ENCODE results near the gene LIPK.
"Not testable (repeated sequence)": the region's sequence is repeated elsewhere in the genome, so short reads cannot be mapped to it uniquely, and the experiment has no call there.

Gene LIPK, protein sequence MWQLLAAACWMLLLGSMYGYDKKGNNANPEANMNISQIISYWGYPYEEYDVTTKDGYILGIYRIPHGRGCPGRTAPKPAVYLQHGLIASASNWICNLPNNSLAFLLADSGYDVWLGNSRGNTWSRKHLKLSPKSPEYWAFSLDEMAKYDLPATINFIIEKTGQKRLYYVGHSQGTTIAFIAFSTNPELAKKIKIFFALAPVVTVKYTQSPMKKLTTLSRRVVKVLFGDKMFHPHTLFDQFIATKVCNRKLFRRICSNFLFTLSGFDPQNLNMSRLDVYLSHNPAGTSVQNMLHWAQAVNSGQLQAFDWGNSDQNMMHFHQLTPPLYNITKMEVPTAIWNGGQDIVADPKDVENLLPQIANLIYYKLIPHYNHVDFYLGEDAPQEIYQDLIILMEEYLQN

DNA sequence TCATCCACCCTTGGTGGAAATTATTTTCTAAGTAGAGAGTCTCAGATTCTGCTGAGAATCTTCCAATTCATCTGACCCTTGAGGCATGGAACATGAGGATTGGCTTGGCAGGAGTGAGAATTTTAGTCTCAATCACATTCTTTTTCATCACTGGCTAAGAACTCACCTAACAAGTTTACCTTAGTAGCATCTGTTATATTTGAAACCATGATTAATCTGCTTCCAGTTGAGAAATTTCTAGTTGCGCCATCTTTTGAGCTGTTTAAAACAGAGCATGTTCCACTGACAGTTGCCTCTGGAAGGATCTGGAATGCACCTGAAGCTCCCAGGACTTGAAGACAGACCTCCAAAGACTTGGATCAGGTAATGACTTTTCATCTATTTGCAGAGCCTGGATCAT is at the start of gene LIPK:
Gene LIPK, plus strand, starts transcription at position 292 of the 400 bp plus-strand sequence. CDS start 18,295 bp downstream, outside the sequence.
- DNase-seq (ENCODE audit: low read depth), result no peak

DNA sequence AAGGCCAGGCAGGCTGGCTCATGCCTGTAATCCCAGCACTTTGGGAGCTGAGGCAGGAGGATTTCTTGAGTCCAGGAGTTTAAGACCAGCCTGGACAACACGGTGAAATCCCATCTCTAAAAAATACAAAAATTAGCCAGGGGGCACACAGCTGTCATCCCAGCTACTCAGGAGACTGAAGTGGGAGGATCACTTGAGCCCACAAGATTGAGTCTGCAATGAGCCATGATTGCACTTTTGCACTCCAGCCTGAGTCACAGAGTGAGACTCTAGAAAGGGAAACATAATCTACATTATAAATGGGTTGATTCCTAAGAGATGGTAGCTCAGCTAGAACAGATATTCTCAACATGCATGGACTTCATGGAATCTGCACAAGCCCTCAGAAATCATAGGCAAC is 48.1 kb upstream of the LIPK start:
- no peak for DNase-seq (ENCODE audit: low read depth)

DNA sequence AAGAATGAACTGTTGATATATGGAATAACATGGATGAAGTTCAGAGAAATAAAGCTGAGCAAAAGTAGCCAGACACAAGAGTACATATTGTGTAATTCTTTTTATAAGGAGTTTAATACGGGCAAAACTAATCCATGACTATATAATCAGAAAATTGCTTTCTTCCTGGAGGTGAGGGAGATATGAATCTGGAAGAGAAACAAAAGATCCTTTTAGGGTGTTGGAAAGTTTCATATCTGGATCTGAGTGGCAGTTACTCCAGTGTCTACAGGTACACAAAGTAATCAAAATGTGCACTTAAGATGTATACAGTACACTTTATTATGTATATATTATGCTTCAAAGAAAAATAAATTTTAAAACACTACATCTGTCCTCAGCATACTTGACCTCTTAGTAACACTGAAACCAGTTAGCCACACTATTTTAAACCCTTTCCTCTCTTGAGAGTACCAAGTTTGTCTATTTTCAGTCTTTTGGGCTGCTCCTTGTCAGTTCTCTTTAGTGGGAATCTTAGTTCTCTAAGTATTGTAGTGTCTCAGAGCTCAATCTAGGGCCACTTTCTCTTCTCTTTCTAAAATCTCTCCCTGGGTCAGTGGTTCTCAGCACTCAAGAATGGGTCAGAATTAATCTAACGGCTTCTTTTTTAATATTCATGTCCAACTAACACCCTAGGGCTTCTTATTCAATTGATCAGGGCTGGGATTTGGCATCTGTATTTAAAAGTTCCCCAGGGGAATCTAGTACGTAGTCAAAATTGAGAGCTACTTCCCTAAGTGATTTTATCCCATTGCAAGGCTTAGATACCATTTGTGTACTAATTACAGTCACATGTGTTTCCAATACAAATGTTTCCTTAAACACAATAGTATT is 46.1 kb upstream of the LIPK start:
- DNase-seq (ENCODE audit: low read depth), result no peak

DNA sequence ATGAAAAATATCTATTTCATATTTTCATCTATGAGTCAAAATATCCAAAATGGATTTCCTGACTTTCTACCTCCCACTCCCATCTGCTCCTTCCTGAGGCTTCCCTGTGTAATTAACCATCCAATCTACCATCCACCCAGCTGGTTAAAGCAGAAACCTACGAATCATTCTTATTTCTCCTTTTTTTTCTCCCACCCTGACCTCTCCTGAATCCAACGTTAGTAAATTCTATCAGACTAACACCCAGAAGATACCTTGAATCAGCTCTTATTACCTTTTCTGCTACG is 45.5 kb upstream of the LIPK start:
- DNase-seq (ENCODE audit: low read depth), result no peak

DNA sequence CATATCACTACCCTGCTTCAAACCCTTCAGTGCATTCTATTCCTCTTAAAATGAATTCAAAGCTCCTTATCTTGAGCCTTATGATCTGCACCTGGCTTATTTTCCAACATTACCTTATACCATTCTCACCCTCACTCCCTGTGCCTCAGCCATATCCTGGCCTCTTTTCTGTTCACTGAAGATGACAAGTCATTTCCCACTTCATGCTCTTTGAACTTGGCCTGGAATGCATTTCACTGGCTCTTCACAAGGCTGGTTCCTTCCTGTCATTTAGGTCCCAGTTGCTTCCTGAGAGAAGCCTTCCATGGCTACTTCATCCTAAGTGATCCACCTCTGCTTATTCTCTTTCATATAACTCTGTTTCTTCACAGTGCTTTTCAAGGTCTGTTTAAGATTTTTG is 45.0 kb upstream of the LIPK start:
- DNase-seq (ENCODE audit: low read depth), result no peak

DNA sequence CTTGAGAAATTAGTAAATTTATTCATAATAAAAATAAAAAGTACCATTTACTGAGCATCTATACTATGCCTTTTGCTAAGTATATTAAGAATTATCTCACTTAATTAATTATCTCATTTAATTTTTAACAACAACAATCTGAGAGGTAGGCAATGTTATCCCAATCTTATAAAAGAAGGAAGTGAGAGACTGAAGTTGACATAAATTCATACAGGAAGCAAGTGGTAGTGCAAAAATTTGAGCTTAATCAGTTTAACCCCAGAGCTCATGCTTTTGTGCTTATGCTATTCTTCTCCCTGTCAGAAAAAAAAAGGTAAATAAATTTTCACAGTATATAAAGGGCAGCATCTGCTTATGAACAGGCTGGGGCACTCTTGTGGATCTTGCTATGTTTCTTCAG is 44.5 kb upstream of the LIPK start:
- DNase-seq (ENCODE audit: low read depth), result no peak

DNA sequence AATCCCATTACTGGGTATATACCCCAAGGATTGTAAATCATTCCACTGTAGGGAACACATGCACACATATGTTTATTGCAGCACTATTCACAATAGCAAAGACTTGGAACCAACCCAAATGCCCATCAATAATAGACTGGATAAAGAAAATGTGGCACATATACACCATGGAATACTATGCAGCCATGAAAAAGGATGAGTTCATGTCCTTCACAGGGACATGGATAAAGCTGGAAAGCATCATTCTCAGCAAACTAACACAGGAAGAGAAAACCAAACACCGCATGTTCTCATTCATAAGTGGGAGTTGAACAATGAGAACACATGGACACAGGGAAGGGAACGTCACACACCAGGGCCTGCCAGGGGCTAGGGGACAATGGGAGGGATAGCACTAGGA is 42.9 kb upstream of the LIPK start:
- not testable (repeated sequence) for DNase-seq (ENCODE audit: low read depth)

DNA sequence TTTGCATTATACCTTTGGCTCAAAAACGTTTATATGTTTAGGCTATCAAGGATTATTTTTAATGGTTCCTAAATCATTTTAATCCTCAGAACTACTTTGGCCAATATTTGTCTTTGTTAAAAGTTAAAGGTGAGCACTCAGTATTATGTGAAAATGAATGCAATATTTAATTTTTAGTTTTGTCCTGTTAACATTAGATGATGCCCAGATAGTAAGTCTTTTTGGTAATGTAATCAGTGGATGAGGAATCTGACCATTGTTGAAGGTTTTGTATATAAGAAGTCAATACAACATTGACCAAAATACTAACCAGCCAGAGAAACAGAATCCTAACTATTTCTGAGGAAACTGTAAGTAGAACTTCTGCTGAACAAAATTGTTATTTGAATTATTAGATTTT is 41.9 kb upstream of the LIPK start, which contains the start of gene LIPF:
Gene LIPF, plus strand, starts transcription at position 301 of the 400 bp plus-strand sequence. CDS start 2,856 bp downstream, outside the sequence.
- DNase-seq (ENCODE audit: low read depth), result no peak

DNA sequence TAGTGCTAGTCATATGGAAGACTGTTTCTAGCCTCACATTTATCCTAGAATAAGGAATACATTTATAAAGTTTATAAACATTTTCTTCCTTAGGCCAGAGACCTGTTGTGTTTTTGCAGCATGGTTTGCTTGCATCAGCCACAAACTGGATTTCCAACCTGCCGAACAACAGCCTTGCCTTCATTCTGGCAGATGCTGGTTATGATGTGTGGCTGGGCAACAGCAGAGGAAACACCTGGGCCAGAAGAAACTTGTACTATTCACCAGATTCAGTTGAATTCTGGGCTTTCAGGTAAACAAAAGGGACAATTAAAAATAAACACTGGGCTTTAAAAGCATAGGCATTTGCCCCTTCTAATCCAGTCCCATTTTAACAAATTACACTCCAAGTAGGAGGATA is 37.6 kb upstream of the LIPK start:
- DNase-seq (ENCODE audit: low read depth), result no peak

DNA sequence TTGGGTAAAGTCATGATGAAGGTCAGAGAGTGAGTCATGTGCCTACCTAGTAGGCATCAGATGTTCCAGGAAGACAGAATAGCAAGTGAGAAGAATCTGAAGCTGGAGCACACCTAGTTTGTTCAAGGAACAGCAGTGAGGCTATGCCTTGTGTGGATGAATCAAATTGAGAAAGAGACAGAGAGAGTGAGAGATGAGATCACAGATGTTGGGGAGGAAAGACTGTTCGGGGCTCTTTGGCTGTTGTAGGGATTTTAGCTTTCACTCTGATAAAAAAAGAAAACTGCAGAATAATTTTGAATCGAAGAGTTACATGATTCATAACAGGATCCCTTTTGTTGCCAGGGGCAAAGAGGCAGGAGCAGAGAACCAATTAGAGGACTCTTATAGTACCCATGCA is 35.6 kb upstream of the LIPK start:
- DNase-seq (ENCODE audit: low read depth), result no peak

DNA sequence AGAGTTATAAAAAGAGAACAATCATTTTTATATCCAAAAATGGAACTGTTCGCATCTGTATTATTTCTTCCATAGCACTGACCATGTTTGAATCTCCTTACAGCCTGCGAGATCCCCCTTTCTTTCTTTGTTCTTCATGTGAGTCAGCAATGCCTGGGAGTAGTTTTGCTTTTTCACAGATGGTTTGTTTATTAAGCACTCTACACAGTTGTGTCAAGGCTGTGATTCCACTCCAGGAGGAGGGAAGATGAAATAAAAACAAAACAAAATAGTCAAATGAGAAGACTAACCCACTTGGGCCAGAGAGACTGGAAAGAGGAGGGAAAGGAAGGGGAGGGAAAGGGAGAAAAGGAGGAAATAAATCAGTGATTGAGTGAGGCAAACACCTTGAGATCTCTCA is 34.0 kb upstream of the LIPK start:
- no peak for DNase-seq (ENCODE audit: low read depth)

DNA sequence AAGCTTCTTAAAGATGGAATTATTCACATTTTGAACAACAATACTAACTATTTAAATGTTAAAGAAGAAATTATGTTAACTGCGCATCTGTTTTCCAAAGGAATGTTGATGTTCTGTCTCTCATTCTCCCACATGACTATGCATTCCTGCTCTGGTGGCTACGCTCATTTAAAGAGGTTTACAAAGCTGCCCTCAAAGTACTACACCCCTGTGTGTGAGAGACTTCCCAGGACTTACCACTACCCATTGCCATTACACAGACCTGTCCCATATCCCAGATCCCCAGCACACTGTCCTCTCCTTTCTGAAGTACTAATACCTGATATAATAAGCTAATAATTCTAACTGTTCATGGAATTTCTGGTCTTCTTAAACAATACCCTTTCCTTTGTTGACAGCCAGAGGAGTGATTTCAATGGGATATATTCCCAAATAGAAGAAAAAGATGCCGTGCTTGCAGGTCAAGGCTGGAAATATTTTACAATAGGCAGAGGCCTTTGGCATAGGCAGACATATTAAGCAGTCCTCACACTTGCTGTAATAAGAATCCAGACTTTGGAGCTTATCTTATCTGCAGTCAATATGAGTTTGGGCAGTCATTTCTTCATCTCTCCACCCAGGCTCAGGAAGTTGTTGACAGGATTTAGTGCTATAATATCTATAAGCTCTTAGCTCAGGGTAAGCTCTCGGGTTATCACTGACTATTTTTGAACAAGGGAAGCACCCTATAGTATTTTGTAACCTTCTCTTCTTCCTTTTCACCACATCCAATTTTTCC is 29.6 kb upstream of the LIPK start:
- DNase-seq (ENCODE audit: low read depth), result no peak

DNA sequence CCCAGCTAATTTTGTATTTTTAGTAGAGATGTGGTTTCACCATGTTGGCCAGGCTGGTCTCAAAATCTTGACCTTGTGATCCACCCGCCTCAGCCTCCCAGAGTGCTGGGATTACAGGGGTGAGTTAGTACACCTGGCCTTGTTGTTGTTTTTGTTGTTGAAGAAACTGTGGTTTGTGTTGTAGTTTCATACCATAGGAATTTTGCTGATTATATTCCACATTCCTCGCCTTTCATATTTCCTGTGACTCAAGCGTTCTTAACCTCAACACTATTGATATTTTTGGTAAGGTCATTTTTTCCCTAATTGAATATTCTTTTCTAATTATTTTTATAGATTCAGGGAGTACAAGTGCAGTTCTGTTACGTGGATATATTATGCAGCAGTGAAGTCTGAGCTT is 25.1 kb upstream of the LIPK start:
- no peak for DNase-seq (ENCODE audit: low read depth)

DNA sequence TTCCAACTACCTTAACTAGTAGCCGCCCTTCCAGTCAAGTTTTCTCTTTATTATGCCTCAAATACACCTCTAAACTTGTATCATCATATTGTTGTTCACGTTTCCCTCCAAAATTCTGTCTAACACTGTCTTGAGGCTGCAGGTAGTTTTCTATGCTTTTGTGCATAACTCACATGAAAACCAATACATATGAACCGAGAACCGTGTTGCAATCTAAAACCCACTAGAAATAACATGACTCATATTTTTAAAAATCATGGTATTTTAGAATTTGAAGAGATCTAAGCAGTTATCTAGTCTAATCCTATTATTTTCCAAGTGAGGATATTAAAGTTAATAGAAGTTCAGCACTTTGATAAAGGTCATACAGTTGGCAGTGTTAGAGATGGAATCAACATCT is 23.6 kb upstream of the LIPK start:
- no peak for DNase-seq (ENCODE audit: low read depth)

DNA sequence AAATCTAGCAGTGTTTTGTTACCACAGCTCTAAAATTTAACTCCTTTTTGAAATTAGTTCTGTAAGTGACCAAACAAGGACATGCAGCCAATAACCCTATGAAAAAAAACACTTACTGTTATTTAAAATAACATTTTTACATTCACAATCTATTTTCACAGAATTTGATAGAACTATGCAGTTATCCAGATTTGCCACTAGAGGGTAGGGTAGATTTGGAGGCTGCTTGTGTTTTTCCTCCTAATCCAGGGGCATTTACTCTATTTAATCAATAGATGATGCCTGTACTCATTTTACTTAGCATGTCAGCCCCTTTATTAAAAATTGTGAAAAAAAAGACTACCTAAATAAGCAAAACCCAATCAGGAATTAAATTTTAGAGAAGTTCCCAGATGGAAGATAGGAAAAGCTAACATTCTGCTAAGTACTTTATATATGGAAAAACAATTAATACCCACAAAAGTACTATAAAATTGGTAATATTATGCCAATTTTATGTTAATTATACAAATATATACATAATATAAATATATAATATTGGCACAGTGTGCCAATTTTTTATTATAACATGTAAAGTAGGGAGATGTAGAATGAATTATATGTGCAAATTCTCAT is 18.1 kb upstream of the LIPK start:
- no peak for DNase-seq (ENCODE audit: low read depth)

DNA sequence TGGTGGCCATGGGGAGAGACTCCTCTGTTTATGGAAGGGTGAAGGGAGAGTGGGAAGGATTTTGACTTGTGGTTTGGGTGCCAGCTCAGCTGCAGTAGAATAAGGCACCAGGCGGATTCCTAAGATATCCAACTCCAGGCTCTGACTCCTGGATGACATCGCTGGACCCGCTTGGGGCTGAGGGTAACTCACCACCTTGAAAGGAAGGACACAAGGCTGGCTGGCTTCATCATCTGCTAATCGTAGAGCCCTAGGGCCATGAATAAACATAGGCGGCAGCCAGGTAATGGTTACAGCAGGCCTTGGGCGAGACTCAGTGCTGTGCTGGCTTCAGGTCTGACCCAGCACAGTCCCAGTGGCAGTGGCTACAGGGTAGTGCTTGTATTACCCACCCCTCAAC is 16.7 kb upstream of the LIPK start:
- no peak for DNase-seq (ENCODE audit: low read depth)

DNA sequence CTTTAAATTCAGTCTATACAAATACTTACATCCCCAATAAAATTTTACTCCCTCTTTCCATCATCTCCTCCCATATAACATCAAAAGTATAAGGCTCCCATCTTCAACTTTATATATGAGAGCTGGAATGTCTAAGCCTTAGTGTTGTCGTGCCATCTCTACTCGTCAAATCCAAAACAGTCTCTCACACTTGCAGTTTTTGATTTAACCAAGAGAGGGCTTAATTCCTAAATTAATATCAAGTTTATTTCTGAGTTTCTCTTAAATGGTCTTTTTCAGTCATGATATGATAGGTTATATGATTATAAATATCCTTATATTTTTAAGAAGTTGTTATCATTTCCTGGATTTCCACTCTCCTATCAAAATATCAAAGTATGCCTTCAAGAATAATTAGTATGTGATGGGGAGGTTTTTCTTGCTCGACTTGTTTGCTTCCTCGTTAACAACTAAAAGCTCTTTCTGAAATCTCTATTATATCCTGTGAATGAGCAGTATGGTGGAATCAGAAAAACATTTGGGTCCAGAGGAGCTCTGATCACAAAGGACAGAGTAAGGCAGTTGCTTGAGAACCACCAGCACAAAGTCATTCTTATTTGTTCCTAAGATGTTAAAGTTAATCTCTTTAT is 12.5 kb upstream of the LIPK start:
- no peak for DNase-seq (ENCODE audit: low read depth)

DNA sequence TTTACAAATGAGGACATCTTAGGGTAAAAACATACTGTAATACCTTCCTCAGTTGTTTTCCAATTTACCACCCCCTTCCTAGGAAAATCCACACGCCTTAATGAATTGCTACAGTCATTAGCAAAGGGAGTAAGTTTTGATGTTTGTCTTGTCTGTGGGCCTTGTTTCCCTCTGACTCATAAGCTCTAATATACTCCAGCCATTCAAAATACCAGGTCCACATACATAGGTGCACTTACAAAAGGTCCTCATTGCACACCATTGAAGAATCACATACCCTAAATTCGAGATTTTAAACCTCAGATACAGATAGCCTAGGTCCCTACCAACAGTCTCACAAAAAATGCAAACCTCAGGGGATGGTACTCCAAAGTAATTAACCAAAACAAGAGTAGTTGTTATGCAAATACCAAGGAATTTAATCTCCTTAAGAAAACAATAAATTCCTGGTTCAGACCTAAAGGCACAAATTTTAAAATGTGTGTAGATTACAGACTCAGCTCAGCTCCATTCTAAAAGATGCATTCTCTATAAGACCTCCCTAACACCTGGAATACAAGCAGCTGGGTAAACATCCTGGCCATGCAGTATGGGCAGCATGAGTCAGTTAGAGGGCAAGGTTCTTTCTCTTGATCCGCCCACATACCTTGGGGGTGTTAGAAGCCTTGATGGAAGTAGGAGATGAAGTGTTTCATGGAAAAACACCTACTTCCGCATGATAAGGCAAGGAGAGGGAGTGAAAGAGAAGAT is 3.0 kb upstream of the LIPK start:
- no peak for DNase-seq (ENCODE audit: low read depth)

DNA sequence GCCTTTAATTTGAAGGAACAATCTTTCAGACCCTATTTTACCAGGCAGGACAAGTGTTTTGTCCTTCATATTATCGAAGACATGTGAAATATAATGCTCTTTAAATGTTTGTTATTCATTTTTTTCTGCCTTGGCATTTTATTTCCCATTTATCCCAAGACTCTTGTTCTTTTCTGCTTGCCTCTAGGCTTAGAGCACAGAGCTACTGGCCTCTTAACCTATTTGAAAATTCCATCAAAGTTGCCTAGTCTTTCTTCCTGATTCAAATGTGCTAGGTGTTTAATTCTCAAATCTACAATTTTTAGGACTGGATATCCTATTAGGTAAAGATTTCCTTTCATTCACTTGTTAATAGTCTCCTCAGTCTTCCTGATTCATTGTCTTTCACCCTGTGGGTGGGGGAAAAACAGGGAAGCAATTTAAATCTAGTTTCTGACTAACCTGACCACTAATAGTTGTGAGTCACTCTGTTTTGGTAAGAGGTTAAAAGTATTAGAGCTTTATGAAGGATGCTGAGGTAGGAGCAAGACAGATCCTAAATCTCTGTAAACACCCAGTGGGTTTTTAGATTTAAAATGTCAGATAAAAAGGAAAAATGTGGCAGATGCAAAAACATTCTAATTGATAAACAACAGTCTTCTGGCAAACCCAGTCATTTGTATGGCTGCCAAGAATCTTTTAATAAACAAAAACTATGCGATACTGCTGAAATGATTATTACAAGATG is 1.5 kb downstream of the LIPK start:
- no peak for DNase-seq (ENCODE audit: low read depth)

DNA sequence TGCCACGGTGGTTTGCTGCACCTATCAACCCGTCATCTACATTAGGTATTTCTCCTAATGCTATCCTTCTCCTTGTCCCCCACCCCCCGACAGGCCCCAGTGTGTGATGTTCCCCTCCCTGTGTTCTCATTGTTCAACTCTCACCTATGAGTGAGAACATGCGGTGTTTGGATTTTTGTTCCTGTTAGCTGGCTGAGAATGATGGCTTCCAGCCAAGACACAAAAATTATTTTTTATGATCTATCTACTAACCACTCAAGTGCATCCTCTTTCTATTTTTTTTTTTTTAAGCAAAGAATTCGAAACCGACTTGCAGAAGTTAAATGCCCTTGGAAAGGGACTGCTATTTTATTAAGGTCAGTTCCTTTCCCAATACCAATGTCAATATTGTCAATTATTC is 3.3 kb downstream of the LIPK start:
- not testable (repeated sequence) for DNase-seq (ENCODE audit: low read depth)

All from stimulated activated CD8-positive, alpha-beta memory T cell treated with anti-CD3 and anti-CD28 coated beads, Interleukin-7, amount 100 ng/mL, for 24 hours (primary cell).